ENCODE results near the gene CELF4.

CELF4 gene

DNA sequence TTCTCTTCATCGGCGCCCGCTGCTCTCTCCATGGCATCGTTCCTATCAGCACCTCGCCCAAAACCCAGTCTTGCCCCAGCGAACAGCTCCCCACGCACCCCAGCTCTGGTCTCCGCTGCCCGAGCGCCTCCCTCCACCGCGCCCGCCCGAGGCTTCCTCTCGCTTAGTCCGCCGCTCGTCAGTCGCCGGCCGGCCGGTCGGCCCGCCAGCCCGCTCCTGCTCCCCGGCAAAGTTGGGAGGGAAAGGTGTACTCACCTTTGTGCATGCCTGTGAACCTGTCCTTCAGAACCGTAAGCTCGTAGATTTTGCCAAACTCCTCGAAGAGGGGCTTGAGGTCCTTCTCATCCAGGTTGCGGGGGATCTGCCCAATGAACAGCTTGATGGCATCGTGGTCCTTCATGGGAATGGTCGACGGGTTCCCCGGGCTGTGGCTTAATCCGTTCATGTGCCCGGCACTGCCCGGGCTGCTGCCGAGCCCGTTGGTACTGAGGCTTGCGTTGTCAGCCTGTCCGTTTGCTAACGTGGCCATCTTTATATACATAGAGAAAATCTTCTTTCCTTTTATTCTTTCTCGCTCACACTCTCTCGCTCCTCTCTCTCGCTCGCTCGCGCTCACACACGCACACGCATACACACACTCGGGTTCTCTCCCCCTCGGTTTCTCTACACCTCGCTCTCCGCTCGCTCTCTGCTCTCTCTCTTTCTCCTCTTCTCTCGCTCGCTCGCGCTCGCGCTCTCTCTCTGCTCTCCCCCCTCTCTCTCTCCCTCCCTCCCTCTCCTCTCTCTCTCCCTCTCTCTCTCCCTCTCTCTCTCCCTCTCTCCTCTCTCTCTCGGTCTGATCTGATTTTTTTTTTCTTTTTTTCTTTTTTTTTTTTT is at the start of gene CELF4:
Gene CELF4 (minus strand): TSS at position 698 of the 876 bp plus-strand sequence.
- H3K9me3 ChIP-seq, result no peaks in the 10 kb centered on the region
- in situ Hi-C loops (cut with MboI; ENCODE audit: low sequenced_read_pairs), result no loop called here
- peak in 1 of 2 experiments; percentile 29 for DNase-seq (ENCODE audit: low spot score in 2 of 2)
- no peaks in the 10 kb centered on the region for H3K4me1 ChIP-seq
- no peaks in the 10 kb centered on the region for H3K36me3 ChIP-seq (replicated peaks)
- H3K27me3 ChIP-seq (ENCODE audit: low read depth), result peaks cover 30% of the 10 kb centered on the region
- H3K4me3 ChIP-seq, result peak within 1 kb of the TSS; percentile 29

DNA sequence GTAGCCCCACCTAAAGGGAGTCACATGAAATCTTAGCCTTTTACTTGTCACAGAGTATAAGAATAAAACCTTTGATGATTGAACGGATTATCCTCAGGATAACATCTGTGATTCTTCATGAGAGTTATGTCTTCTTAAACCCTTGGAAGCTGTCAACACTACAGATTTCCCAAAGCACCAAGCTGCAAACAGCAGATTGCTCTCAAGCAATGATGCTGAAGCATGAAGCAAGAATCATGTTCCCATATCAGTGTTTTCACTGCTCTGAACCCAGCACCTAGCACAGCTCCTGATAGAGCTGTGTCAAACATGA is 47.6 kb upstream of the CELF4 start:
- DNase-seq (ENCODE audit: low spot score in 2 of 2), result no peak

DNA sequence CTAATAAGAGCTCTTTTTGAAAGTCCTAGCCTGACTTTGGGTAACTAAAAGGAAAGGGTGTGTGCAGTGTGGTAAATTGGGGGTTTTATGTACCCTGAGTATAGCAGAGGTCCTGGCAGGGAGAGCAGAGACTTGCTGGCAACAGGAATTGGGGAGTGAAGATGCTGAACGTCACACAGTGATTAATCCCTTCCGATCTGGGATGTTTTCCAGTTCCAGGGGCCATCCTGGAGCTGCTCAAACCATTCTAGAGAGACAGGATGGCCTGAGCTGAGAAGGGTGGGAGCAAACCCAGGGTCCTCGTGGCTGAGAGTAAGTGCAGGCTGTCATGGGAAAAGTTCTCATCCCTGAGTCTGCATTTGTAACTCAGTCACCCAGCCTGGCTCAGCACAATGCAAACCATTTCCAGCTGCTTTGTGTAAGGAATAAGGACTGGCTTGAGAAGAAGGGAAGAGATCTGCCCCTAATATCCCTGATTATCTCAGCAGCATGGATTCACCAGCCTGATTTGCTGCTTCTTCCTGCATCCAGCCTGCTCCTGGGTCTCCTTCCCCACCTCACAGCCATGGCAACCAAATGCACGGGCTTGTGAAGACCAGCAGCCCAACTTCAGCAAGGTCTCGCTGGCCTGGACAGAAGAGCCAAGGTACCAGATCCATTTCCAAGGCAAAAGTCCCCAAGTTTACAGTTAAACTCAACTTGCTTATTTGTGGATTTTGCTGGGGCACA is 47.1 kb upstream of the CELF4 start:
- Histone ChIP-seq H3K27me3 (ENCODE audit: low read depth) (no peaks in the 10 kb centered on the region), H3K4me1 (no peaks in the 10 kb centered on the region), H3K4me3 (no peak overlapping the region), H3K9me3 (no peaks in the 10 kb centered on the region), H3K36me3 (replicated peaks) (no peaks in the 10 kb centered on the region)
- DNase-seq (ENCODE audit: low spot score in 2 of 2), result no peak
- in situ Hi-C loops (cut with MboI; ENCODE audit: low sequenced_read_pairs), result loop anchor here (10.0 kb wide), 1 partner anchor 62 kb away; no protein-coding TSS in a partner anchor

More for the DNA sequence above, 47.6 kb upstream of the CELF4 start:
- H3K4me3 ChIP-seq, result no peak overlapping the region
- H3K9me3 ChIP-seq, result no peaks in the 10 kb centered on the region
- H3K4me1 ChIP-seq, result no peaks in the 10 kb centered on the region
- no peaks in the 10 kb centered on the region for H3K27me3 ChIP-seq (ENCODE audit: low read depth)
- no peaks in the 10 kb centered on the region for H3K36me3 ChIP-seq (replicated peaks)
- in situ Hi-C loops (cut with MboI; ENCODE audit: low sequenced_read_pairs), result loop anchor here (10.0 kb wide), 1 partner anchor 62 kb away; no protein-coding TSS in a partner anchor

DNA sequence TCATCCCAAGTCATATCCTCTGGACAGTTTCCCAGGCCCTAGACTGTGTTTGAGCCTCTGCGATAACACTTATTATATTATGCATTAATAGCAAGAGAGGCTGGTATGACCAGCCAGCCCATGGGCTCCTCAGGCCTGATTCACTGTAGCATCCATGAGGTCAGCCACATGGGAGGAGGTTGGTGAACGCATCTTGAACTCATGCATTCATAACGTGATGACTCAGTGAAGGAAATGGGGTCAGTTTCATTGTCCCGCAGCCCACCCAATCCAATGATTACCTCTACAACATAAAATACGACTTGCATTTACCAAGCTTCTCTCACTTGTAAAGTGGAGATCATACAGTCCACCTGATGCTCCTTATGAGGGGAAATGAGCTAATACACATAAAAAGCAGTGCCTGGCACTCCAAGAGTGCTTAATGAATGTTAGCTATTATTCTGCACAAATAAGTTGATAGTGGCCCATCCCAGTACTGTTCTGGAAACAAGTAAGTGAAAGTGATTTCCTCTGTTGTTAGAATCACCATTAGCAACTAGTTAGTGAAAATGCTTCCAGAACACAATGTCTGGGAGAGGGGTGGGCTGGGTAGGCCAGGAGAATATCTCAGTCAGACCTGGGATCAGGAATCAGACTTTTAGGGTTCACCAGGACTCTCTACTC is 46.1 kb upstream of the CELF4 start:
- in situ Hi-C loops (cut with MboI; ENCODE audit: low sequenced_read_pairs), result loop anchor here (10.0 kb wide), 1 partner anchor 63 kb away; no protein-coding TSS in a partner anchor
- no peaks in the 10 kb centered on the region for H3K27me3 ChIP-seq (ENCODE audit: low read depth)
- H3K9me3 ChIP-seq, result no peaks in the 10 kb centered on the region
- H3K4me3 ChIP-seq, result no peak overlapping the region
- no peaks in the 10 kb centered on the region for H3K4me1 ChIP-seq
- DNase-seq (ENCODE audit: low spot score in 2 of 2), result no peak
- no peaks in the 10 kb centered on the region for H3K36me3 ChIP-seq (replicated peaks)

DNA sequence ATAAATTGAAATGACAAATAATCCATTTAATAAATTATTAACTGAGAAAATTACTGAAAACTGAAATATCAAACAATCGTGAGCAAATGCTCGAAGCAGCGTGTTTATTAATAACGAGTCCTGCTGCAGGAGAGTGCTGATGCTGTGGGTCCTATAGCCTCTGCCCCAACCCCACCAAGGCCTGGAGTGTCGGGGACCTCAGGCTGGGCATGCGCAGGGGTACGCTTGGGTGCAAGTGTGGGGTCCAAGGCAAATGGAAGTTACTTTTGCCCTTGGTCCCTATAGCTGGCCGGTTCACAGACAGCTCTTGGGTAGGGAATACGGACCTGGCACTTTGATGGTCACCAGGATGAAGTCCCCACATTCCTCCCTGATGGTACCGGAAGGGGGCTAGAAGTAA is 43.3 kb upstream of the CELF4 start:
- Histone ChIP-seq H3K36me3 (replicated peaks) (no peaks in the 10 kb centered on the region), H3K9me3 (no peaks in the 10 kb centered on the region), H3K4me1 (peaks cover 6% of the 10 kb centered on the region; the same call in 1 of the 2 replicates), H3K4me3 (no peak overlapping the region), H3K27me3 (ENCODE audit: low read depth) (no peaks in the 10 kb centered on the region)
- no peak for DNase-seq (ENCODE audit: low spot score in 2 of 2)
- in situ Hi-C loops (cut with MboI; ENCODE audit: low sequenced_read_pairs), result no loop called here

DNA sequence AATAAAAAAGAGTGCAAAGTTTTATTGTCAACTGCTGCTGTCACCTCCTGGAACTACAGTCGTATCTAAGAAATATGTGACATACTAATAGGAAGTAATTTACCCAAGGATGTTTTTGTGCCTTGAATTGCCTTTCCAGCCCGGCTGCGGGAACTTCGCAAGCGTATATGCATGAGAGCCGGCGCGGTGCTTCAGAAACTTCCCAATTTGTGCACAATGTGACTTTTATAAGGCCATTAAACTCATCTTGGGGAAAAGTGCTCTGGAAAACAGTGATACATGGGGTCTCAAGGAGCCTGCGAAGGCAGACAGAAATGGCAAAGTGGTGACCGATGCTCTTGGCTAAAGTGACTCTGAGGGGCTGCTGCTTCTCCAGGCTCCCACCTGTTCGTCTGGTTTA is 41.7 kb upstream of the CELF4 start:
- no peaks in the 10 kb centered on the region for H3K36me3 ChIP-seq (replicated peaks)
- in situ Hi-C loops (cut with MboI; ENCODE audit: low sequenced_read_pairs), result no loop called here
- no peaks in the 10 kb centered on the region for H3K9me3 ChIP-seq
- no peak overlapping the region for H3K4me3 ChIP-seq
- peaks cover 6% of the 10 kb centered on the region; the same call in 1 of the 2 replicates for H3K4me1 ChIP-seq
- no peaks in the 10 kb centered on the region for H3K27me3 ChIP-seq (ENCODE audit: low read depth)
- DNase-seq (ENCODE audit: low spot score in 2 of 2), result no peak

DNA sequence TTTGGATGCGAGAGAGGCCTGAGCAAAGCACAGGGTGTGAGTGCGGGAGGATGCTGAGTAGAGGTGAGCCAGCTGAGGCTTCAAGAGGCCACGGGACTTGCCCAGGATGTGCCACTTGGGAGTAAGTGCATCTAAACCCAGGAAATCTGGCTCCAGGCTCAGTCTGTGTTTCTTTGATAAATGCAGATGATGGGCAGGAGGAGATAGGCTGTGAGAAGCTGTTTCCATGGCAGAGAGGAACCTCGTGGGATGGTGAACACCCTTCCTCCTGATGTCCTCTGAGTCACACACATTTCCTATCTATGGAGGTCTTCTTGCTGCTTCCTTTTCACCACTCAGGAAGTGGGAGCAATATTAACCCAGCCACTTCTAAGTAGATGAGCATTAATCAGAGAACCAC is 38.4 kb upstream of the CELF4 start:
- Histone ChIP-seq H3K9me3 (no peaks in the 10 kb centered on the region), H3K36me3 (replicated peaks) (no peaks in the 10 kb centered on the region), H3K27me3 (ENCODE audit: low read depth) (no peaks in the 10 kb centered on the region), H3K4me3 (no peak overlapping the region), H3K4me1 (peaks cover 6% of the 10 kb centered on the region; the same call in 1 of the 2 replicates)
- DNase-seq (ENCODE audit: low spot score in 2 of 2), result no peak
- in situ Hi-C loops (cut with MboI; ENCODE audit: low sequenced_read_pairs), result no loop called here

DNA sequence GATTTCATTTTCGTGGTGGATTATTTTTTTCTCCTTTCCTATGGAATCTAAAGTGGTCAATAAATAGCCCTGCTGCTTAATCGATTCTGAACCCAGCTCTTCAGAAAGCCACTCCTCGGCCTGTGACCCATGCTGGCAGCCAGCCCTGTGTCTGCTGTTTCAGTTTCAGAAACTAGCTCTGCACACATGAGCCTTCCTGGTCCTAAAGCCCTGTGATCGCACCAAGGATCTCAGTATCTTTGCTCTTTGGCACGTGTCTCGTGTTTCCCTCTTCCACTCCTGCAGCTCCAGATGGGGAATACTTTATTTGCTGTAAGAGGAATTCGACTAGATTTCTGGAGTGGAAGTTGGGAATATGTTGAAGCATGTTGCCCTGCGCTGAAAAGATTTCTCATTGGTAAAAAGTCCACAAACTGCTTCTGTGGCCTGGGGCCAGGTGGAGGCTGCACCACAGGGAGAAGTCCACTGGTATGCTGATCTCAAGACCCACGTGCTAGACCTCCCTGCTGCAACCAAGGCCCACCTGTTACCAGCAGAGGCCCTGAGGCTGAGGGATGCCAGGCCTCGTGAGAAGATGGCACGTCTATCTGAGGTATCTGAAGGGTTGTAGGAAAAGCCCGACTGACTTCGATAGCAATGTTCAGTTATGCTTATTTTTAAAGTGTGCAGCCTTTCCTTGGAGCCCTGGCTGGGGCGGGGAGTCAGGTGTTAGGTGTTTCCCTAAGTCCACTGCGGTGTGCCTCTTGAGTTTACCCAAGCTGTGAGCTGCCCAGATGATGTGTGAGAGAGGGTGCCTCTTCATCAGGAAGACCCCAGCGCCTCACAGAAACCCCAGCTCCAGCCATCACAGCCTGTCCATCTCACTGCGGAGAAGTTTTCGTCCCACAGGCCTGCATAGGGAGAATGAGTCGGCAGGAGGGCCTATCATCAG is 33.6 kb upstream of the CELF4 start:
- Histone ChIP-seq H3K4me3 (no peak overlapping the region), H3K27me3 (ENCODE audit: low read depth) (no peaks in the 10 kb centered on the region), H3K36me3 (replicated peaks) (no peaks in the 10 kb centered on the region), H3K4me1 (peaks cover 2% of the 10 kb centered on the region; the same call in 1 of the 2 replicates), H3K9me3 (no peaks in the 10 kb centered on the region)
- DNase-seq (ENCODE audit: low spot score in 2 of 2), result no peak
- in situ Hi-C loops (cut with MboI; ENCODE audit: low sequenced_read_pairs), result no loop called here

DNA sequence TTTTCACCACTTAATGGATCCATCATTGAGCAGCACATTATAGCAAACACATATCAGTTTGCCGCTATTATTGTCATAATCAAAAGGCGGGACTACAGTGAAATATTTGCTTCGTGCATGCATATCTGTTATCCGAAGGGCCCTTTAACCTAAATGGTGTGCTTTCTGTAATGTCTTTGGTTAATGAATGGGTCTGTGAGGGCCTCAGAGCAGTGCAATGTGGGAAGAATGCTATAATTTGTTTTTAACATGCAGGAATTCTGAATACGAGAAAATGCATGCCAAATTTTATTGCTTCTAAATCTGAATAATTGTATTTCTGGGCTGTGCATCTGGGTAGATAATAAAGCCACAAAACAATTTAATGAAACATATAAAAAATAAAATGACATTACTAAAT is 32.8 kb upstream of the CELF4 start:
- in situ Hi-C loops (cut with MboI; ENCODE audit: low sequenced_read_pairs), result no loop called here
- Histone ChIP-seq H3K4me1 (no peaks in the 10 kb centered on the region), H3K36me3 (replicated peaks) (no peaks in the 10 kb centered on the region), H3K4me3 (no peak overlapping the region), H3K27me3 (ENCODE audit: low read depth) (no peaks in the 10 kb centered on the region), H3K9me3 (no peaks in the 10 kb centered on the region)
- no peak for DNase-seq (ENCODE audit: low spot score in 2 of 2)

DNA sequence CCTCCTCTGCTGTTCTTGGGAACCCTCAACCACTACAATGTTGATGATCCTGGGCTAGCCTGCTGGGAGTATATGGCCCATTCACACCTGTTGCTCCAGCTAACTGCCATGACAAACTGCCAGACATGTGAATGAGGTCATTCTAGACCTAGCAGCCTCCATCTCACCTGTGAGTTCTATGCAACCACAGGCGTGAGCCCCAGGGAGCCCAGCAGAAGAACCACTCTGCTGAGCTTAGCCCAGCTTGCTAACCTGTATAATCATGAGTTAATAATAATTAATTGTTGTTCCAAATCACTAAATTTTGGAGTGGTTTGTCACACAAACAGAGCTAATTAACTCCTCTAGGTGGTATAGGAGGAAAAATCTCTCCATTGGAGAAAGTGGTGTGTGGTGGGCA is 24.7 kb upstream of the CELF4 start:
- Histone ChIP-seq H3K4me1 (no peaks in the 10 kb centered on the region), H3K36me3 (replicated peaks) (no peaks in the 10 kb centered on the region), H3K27me3 (ENCODE audit: low read depth) (peaks cover 4% of the 10 kb centered on the region; the same call in 1 of the 2 replicates), H3K4me3 (no peak overlapping the region), H3K9me3 (no peaks in the 10 kb centered on the region)
- DNase-seq (ENCODE audit: low spot score in 2 of 2), result no peak
- in situ Hi-C loops (cut with MboI; ENCODE audit: low sequenced_read_pairs), result no loop called here

DNA sequence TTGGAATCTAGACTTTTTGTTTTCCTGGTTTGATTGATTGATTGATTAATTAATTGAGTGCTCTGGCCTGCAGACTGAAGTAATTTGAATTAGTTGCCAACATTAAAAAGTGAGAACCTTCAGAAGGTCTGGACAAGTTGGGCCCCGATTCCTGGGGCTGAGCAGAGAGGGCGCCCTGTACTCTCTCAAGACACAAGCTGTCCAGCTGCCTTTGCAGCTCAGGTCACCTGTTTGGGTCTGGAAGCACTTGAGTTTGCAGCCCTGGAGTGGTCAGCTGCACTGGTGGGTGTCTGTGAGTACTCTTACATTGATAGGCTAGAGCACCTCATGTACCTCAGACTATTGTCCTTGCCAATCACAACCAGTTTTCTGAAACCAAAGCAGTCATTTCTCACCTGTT is 22.7 kb upstream of the CELF4 start:
- no peaks in the 10 kb centered on the region for H3K36me3 ChIP-seq (replicated peaks)
- no peak overlapping the region for H3K4me3 ChIP-seq
- DNase-seq (ENCODE audit: low spot score in 2 of 2), result no peak
- in situ Hi-C loops (cut with MboI; ENCODE audit: low sequenced_read_pairs), result no loop called here
- H3K9me3 ChIP-seq, result no peaks in the 10 kb centered on the region
- H3K4me1 ChIP-seq, result no peaks in the 10 kb centered on the region
- H3K27me3 ChIP-seq (ENCODE audit: low read depth), result peaks cover 4% of the 10 kb centered on the region; the same call in 1 of the 2 replicates

DNA sequence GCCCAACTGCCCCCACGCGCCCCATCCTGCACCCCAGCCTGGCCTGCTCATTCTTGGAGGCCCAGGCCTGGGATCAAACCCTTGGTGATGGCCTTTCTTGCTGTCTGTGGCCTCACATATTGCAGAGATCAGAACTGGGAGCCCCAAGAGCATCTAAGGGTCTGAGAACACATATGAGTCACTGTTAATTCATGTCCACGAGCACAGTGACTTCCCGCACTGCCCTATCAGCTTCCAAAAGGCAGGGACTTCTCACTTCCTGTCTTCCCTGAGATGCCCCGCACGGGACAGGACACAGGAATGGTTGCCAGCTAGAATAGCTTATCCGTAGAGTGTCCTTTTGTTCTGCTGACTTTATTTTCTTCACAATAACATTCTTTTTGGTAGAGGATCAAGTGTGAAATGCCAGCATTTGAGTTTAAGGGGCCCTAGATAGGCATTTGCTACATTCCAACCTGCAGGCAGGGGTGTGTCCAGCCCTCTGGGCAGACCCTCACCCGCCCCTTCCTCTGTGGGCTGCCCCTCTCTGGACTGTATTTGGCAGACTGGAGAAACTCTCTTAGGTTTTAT is 21.1 kb upstream of the CELF4 start:
- Histone ChIP-seq H3K27me3 (ENCODE audit: low read depth) (no peaks in the 10 kb centered on the region), H3K4me1 (no peaks in the 10 kb centered on the region), H3K9me3 (no peaks in the 10 kb centered on the region), H3K4me3 (no peak overlapping the region), H3K36me3 (replicated peaks) (no peaks in the 10 kb centered on the region)
- no peak for DNase-seq (ENCODE audit: low spot score in 2 of 2)
- in situ Hi-C loops (cut with MboI; ENCODE audit: low sequenced_read_pairs), result no loop called here
